Loucy (cell line): ENCODE measurements around the gene TTLL1.

Source experiments
- CTCF ChIP-seq: fragments of 200-600 bp; sonication (generic); conservative IDR thresholded peaks from 2 replicates; pipeline ENCODE4 v1.5.1; 2014; ENCODE audit warnings: mild to moderate bottlenecking, antibody characterized with exemption, low read length
- EZH2phosphoT487 ChIP-seq: fragments of 200-600 bp; IDR thresholded peaks from 2 replicates; pipeline ENCODE4 v1.6.1; 2018; ENCODE audit warnings: antibody characterized with exemption, mild to moderate bottlenecking, moderate library complexity, borderline replicate concordance

GRCh38 chr22:43099095-43099494 lies 9.9 kb upstream of the TTLL1 start:
- TF ChIP-seq CTCF (no peak), EZH2phosphoT487 (no peak)
